HG03558 (cell line): ENCODE data around the gene ZBTB20.
A peak's percentile ranks its signal among the peaks of the same experiment; 100 is the strongest.

Experiments used
- ATAC-seq: cut with Tn5 transposase; IDR thresholded peaks from one replicate; pipeline ENCODE4 v1.9.1; 2021; ENCODE audit warnings: moderate number of reproducible peaks; ENCODE audit not compliant: unreplicated experiment; ENCODE audit errors: extremely low read depth

ZBTB20 gene

GRCh38 chr3:114299421-114299820 lies 847.7 kb downstream of the ZBTB20 start:
- ATAC-seq = no peak

- ATAC-seq = no peak
Measured at GRCh38 chr3:114295946-114296345, 851.1 kb downstream of the ZBTB20 start.

GRCh38 chr3:114294940-114295480 lies 852.1 kb downstream of the ZBTB20 start:
- ATAC-seq = no peak

GRCh38 chr3:114293838-114294535 lies 853.1 kb downstream of the ZBTB20 start, which contains the start of gene TIGIT:
Gene TIGIT, plus strand, starts transcription at chr3:114294028. Its CDS starts 34 bp downstream, at chr3:114294062.
- no peak for ATAC-seq

GRCh38 chr3:114290911-114291901 lies 855.9 kb downstream of the ZBTB20 start:
- peak; percentile 79 for ATAC-seq

GRCh38 chr3:114286266-114286665 lies 860.8 kb downstream of the ZBTB20 start:
- no peak for ATAC-seq

- no peak for ATAC-seq
Measured at GRCh38 chr3:114285648-114286230, 861.3 kb downstream of the ZBTB20 start.

GRCh38 chr3:114284644-114285043 lies 862.4 kb downstream of the ZBTB20 start:
- ATAC-seq = no peak
